ENCODE results near the gene PBX4.

The PBX4 gene

DNA sequence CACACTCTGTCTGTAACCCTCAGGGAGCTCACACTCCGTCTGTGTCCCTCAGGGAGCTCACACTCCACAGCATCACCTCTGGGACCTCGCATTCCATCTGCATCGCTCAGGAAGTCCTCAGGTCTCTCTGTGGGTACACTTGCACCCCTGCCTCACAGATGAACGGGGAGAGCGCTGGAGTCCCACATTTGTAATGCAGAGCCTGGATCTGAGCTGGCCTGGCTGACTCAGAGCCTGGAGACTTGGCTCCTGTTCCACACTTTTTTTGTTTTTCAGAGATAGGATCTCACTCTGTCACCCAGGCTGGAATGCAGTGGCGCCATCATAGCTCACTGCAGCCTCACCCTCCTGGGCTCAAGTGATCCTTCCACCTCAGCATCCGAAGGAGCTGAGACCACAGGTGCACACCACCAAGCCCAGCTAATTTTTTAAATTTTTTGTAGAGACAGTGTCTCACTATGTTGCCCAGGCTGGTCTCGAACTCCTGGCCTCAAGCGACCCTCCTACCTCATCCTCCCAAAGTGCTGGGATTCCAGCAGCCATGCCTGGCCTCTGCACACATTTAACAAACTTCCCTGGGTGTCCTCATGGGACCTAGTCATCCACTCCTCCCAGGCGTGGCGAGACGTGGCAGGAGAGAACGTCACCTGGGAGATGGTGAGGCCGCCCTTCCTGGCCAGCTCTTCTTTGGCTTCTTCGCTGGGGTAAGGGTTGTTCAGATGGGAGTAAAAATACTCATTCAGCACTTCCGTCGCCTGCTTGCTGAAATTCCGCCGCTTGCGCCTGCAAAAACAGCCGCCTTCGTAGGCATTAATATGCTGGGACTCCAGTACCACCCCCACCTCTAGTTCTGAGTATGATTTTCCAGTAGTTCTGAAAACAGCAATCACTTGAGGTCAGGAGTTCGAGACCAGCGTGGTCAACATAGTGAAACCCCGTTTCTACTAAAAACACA is 49.4 kb downstream of the PBX4 start:
- DNase-seq (ENCODE audit: low spot score), result no peak
- TF ChIP-seq, protein P1, sequence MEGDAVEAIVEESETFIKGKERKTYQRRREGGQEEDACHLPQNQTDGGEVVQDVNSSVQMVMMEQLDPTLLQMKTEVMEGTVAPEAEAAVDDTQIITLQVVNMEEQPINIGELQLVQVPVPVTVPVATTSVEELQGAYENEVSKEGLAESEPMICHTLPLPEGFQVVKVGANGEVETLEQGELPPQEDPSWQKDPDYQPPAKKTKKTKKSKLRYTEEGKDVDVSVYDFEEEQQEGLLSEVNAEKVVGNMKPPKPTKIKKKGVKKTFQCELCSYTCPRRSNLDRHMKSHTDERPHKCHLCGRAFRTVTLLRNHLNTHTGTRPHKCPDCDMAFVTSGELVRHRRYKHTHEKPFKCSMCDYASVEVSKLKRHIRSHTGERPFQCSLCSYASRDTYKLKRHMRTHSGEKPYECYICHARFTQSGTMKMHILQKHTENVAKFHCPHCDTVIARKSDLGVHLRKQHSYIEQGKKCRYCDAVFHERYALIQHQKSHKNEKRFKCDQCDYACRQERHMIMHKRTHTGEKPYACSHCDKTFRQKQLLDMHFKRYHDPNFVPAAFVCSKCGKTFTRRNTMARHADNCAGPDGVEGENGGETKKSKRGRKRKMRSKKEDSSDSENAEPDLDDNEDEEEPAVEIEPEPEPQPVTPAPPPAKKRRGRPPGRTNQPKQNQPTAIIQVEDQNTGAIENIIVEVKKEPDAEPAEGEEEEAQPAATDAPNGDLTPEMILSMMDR (IDR thresholded peaks at IDR 0.05; ENCODE audit: extremely low read depth, missing control alignments), result no peak

DNA sequence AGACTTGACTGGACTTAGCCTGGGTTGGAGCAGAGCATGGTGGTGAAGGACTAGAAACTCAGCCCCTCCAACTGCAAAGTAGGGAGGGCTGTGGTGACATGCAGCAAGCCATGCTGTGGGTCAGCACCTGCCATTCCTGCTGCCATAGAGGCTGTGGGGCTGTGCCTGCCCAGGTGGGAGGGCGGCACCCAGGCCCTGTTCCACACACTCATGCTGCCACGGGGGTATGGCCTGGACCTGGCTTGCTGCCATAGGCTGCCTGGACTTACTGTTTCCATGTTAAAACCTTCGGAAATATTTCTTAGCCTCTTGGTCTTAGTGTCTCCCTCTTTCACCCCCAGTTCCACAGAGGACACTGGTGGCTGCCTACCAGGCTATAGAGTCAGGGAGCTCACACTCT is 51.1 kb downstream of the PBX4 start:
- no peak for DNase-seq (ENCODE audit: low spot score)
- TF ChIP-seq, protein P1 (IDR thresholded peaks at IDR 0.05; ENCODE audit: extremely low read depth, missing control alignments), result no peak

GRCh38 chr19:19566306-19566705 is 52.2 kb downstream of the PBX4 start:
- no peak for DNase-seq (ENCODE audit: low spot score)
- TF ChIP-seq, protein P1 (IDR thresholded peaks at IDR 0.05; ENCODE audit: extremely low read depth, missing control alignments), result no peak

- TF ChIP-seq, protein P1 (IDR thresholded peaks at IDR 0.05; ENCODE audit: extremely low read depth, missing control alignments), result no peak
- DNase-seq (ENCODE audit: low spot score), result no peak
Measured at GRCh38 chr19:19563348-19563848, 55.1 kb downstream of the PBX4 start.

DNA sequence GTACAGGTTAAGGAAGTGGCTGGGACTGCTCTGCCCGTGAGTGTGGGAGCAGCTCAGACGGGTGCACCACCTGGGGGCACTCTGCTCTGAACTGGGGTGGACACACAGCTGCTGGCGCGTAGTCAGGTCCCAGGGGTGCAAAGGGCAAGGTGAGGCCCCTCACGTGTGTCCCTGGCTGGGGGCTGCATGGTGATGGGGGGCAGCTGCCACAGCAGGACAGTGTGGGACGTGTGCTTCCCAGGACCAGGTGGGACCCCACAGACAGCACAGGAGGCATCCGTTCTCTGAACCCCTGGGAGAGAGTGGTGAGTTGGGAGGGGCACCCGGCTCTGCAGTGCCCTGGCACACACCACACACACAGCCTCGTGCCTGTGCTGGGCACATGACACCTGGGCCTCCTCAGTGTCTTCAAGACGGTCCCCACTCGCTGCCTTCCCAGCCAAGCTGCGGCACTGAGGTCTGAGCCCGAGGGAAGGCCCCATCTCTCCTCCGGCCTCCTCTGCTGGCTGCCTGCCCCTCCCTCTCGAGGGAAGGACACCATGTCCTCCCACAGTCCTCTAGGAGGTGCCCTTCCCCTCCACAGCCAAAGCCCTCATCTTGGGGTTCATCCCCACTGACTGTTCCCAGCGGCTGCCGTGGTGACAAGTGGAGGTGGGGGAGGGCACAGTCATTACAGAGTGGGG is 55.7 kb downstream of the PBX4 start:
- TF ChIP-seq, protein P1 (IDR thresholded peaks at IDR 0.05; ENCODE audit: extremely low read depth, missing control alignments), result no peak
- no peak for DNase-seq (ENCODE audit: low spot score)

GRCh38 chr19:19561946-19562664 is 56.4 kb downstream of the PBX4 start:
- TF ChIP-seq, protein P1 (IDR thresholded peaks at IDR 0.05; ENCODE audit: extremely low read depth, missing control alignments), result no peak
- DNase-seq (ENCODE audit: low spot score), result no peak
